GM21381 (cell line): Measurements from ENCODE around the gene PDK2.

ENCODE experiments used
- ATAC-seq: cut with Tn5 transposase; IDR thresholded peaks from one replicate; pipeline ENCODE4 v1.9.1; 2021; ENCODE audit warnings: mild to moderate bottlenecking, moderate library complexity; ENCODE audit not compliant: unreplicated experiment

PDK2 gene

DNA sequence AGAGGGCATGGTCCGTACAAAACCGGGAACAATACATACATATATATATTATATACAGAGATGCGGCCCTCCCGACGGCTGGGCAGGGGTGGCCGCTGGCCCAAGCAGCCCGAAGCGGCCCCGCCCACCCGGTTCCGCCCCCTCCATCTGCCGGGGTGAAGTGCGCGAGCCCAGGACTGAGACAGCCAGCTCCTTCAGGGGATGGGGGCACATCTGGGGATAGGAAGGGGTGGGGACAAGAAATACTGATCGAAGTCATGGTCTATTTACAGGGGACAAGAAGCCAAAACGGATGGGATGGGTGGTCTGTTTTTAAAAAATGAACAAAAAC is 38.6 kb downstream of the PDK2 start:
- ATAC-seq = no peak

DNA sequence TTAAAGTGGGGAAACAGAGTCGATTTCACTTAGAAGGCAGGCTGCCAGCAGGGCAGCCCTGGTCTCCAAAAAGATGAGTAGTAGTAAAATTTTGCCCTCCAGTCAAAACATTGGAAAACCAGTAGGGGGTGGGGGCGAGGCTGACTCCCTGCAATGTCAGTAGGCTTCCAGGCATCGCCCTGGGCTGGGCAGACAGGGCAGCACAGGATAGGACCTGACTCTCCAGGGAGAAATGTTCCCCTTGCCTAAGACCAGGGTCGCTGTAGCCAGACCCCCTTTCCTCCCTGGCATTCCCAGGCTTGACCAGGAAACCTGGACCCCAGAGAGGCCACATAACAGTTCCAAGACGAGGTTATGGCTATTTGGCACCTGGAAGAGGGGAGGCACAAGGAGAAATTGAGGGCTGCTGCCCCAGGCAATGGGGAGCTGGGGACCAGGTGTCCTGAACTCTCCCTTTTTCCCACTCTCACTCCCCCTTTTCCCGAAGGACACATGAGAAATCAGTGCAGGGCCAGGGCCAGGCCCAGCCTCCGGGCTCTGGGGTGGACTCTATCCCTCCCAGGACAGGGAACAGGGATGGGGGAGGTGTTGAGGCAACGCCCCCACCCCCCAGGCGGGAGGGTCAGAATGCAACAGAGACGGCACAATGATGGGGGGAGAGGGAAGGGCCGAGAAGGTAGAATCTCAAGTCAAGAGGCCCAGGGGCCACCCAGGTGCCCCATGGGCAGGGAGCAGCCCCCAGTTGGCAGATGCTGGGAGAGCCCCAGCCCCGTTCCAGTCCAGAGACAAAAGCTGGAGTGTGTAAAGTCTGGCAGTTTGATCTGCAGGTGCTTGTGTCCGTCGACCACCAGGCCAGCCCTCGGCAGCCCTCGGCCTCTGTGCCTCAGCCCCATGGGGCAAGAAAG is 39.3 kb downstream of the PDK2 start:
- ATAC-seq = no peak

DNA sequence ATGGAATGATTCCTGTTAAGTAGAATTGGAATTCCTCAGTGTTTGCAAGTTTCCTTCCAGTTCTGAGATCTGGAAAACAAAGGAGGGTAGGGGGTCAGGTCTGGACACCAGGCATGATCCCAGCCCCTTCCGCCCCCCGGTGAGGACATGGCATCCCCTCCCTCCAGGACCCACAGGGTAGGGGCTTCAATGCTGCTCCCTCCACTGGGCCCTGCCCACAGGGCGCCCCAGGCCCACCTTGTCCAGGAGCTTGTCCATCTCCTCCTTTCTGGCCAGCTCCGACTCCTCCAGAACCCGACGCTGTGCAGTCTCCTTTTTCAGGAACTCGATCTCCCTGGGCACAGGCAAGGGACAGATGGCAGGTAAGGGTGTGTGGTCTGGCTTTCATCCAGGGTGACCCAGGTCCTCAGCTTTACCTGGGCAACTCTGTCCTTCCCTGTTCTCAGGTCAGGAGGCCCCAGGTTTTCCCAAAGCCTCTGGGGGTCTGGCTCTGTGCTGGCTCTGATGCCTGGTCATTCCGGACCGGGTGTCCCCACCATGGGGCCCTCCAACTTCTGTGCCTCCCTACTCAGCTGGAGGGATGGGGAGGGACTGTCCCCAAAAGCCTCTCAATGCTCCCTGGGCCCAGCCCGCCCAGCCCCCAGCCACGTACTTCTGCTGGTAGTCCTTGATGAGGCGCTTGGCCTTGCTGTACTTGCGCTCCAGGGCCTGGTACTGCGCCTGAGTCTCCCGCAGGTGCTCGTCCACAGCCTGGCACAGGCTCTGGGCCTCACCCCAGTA is 40.4 kb downstream of the PDK2 start:
- no peak for ATAC-seq

DNA sequence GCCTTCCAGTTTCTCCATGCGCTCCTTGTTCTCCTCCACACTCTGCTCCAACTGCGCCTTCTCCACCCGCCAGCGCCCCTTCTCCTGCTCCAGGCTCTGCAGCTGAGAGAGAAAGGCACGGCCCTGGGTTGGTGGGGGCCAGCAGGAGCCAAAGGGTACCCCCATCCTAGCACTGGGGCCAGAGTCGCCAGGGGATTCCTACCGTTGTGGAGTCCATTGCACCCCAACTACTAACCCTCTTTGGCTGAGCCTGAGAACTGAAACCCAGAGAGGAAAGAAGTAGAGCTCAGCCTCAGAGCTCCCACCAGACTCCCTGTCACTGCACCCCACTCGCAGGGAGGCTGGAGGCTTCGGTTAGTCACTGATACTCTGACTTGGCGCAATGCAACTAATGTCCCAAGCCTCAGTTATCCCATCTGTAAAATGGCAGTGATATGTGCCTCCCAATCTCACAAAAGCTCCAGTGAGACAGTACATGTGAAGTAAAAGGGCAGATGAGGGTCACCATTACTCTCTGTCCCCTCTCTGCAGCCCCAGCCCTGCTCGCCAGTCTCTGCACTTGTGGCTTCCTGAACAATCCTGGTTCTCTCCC is 41.0 kb downstream of the PDK2 start:
- ATAC-seq = no peak

DNA sequence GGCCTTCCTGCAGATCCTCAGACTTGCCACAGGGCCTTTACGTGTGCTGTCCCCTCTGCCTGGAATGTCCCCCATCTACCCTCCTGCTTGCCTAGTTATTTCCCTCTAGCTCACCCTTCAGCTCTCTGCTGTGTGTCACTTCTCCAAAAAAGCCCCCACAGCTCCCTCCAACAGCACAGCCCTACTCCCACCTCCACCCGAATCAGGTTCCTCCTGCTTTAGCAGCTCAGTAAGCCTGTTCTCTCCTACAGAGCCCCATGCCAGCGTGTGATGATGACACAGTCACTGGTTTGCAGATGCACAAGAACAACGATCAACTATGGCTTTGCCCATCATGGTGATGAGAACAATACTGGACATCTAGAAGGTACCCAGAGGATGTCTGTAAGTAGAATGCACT is 41.9 kb downstream of the PDK2 start:
- no peak for ATAC-seq

DNA sequence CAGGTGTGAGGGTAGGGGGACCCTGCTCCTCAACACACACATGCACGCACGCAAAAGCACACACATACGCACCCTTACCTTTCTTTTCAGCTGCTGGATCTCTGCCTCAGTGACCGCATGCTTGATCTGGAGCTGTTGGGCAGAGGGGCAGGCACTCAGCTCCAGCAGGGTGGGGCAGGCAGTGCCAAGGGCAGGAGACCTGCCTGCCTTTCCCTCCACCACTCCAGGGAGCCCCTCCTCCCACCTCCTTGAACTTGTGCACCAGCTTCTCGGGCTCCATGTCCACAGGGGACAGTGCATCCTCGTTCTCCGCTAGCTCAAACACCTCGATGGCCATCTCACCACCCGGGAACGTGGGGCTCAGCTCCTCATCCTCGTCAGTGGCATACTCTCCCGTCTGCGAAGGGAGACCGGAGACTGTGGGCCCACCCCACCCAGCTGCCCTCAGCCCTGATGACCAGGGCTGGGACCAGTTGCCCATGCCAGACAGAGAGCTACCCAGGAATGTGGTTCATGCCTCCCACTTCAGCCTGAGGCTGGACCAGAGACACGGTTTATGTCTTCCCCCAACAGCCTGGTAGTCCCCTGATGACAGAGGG is 44.1 kb downstream of the PDK2 start:
- ATAC-seq = no peak

DNA sequence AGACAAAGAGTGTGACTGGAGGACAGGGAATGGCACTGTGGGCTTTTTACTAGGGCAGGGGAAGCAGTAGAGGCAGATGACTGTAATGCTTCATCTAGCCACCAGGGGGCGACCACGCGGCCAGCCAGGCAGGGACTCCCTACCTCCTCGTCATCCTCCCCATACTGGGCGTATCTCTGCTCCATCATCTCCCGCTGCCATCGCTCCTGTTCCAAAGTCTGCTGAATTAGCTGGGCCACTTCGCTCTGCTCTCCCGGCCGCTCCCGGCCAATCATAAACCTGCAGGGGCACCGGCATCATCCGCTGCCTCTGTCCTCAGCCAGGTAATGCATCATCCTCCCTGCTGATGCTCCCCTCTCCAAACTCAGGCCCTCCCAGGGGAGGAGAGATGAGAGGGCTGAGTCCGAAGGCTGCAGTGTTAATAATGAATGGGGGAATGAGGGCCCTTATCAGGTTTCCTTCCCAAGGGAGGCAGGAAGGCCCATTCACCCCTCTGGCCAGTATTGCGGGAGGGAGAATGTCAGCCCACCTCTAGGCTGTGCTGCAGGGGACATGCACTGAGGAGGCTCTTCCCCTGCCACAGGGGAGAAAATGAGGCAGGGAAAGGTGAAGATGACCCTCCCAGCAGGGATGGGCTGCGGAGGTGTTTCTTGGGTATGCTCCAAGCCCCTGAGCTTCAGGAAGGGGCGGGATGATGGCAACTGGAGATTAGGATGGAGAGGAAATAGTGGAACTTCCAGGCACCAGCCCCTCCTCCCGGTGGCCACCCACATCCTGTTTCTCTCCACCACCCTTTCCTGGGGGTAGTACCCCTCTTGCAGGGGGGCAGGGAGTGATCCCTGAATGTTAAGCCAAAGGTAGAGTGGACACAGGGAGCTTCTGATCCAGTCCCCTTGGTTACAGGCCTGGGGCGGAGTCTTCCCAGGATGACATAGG is 45.1 kb downstream of the PDK2 start:
- no peak for ATAC-seq

DNA sequence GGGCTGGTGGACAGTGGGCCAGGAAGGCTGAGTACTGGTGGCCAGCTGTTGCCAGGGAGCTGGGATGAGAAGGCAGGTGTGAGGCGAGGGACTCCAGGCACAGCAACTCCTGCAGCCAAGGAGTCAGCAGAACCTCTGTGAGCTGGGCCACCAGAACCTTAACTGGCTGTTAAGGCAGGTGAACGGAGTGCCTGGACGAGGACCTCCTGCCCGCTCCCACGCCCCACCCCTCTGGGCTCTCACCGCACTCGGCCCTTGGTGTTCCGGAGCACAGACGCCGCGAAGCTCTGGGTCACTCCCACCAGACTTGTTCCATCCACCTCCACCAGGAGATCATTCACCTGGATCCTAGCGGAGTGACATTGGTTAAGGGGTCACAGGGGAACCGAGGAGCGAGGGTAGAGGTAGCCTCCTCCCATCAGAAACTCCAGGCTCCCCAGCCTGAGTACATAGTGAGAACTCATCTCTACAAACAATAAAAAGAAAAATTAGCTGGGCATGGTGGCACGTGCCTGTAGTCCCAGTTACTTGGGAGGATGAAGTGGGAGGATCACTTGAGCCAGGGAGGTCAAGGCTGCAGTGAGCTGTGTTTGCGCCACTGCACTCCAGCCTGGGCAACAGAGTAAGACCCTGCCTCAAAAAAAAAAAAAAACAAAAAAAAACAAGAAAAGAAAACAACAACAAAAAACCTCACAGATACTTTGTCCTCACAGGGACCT is 46.0 kb downstream of the PDK2 start:
- ATAC-seq = no peak

DNA sequence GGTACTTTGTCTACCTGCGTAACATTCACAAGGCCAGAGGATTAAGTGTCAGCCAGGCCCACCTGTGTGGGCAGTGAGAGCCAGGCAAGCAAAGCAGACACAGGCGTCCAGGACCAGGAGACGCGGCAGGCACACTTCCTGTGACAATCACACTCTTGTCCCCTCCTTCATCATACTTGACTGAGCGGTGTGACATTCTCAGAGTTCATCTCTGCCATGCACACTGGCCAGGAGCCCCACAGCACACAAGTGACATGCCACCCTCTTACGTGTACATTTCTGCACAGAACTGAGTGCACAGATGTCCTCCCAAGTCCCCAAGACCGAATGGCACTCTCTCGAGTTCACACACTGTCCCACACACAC is 46.6 kb downstream of the PDK2 start:
- ATAC-seq = no peak

DNA sequence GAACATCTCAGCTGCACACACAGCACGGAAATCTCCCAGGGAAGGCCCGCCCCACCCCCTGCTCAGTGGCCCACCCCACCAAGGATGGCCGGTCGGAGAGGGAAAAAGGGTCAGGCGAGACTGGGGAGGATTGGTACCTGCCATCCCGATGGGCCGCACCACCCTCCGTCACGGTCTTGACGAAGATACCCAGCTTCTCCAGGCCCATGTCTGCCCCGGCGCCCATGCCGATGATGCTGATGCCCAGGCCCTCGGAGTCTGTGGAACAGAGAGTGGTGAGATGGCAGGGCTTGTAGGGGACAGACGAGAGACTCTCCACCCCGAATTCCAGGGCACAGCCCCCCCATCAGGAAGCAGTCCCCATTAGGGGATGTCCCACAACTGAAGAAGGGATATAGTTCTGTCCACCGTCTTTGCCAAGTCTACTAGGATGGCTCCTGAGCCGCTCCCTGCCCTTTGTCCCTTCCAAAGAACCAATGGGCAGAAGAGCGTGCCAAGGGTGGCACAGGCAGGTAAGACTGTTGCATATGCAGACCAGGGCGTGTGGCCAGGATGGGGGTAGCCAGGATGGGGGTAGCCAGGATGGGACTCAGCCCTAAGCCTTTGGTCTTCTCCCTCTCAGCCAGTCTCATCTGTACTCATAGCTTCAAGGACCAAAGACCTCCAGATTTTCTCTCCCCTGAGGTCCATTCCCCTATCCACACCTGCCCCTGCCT is 48.5 kb downstream of the PDK2 start:
- no peak for ATAC-seq

DNA sequence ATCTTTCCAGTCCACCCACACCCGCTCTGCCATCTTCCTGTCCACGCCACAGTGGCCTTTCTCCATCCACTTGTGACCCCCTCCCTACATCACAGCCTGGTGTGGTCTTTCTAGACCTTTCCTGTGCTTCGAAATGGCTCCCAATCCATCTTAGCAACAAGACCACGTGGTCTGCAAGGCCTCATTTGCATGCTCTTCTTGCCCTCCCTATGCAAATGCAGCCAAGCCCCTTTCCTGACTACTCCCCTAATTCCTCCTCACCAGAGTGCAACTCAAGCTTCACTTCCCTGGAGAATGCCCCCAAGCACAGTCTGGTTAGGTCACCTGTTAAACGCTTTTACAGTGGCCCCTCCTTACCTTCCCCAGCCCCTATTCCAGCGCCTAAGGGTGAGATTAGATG is 49.2 kb downstream of the PDK2 start:
- ATAC-seq = no peak

DNA sequence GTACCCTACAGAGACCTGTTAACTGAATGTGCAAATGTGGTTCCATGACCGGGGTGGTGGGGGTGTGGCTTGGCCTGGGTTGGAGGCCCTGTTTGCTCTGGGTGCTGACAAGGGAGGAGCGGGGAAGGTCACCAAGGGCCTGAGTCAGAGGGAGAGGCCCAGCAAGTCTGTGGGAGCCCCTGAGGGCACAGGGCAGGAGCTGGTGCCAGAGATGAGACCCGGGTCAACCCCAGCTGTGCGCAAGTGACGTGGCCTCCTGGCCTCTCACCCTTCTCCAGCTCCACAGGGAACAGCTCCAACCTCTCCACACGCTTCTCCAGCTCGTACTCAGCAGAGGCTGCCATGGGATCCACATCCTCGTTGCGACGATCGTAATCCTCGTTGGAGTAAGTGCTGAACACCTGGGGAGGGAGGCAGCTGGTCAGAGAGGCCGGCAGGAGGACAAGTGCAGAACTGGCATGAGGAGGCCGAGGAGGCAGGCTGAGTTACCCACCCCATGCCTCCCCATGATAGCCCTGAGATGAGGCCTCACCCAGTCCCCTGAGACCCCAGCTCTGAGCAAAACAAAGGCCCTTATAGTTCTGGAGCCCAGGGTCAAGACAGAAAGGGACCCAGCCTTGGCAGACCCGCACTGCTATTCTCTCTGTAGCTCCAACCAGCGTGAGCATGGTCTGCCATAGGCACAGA is 49.8 kb downstream of the PDK2 start:
- no peak for ATAC-seq

DNA sequence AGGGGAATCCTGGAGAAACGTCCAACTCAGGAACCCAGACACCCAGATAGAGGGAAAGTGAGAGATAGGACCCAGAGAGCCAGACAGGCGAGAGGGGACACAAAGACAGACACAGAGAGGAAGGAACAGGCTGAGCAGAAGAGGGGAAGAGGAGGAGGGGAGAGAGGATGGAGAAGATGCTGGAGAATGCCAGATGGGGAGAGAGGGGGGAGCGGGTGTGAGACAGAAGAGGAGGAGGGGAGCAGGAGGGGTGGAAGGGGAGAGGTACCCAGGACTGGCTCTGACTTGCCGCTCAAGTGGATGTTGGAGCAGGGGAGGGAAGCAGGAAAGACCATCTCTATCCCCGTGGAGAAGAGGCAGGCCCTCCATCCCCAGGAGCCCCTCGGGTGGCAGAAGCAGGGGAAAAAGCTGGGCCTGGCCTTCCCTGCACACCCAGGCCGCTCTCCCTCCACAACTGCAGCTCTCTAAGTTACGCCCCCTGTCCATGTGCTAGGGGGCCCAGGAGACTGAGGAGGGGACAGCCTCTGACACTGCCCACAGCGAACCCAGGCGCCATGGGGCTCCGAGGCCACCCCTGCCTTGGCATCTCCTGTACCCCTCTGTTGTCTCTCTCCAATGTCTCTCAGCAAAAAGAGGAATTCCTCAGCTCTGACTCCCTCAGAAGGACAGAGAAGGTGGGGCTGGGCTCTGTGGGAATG is 50.5 kb downstream of the PDK2 start:
- ATAC-seq = no peak

DNA sequence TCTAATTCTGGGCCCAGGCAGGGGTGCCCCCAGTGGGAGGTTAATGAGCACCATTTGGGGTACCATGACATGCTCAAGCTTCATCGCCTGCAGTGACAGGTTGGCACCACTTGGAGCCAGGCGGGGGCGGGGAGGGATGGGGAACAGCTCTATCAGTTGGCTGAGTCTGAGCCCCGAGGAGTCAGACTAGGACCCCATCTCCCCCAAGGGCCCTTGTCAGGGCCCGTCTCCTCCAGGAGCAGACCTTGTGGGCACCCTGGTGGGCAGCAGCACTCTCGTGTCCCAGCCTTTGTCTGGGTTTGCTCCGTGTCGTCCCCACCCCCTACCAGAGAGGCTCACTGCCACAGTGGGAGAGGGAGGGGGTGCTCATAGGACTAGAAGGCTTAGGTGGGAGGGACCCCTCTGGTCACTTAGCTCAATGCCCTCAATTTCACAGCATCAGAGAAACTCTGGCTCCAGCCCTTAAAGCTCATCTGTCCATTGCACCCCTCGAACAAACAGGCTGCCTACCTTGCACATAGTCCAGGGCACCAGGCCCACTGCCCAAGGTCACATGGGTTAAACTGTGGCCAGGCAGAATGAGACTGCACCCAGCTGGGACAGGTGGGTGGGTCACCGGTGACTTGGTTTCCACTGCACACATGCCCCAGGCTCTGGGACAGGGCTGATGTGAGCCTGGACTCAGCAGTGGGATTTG is 51.2 kb downstream of the PDK2 start:
- ATAC-seq = no peak

DNA sequence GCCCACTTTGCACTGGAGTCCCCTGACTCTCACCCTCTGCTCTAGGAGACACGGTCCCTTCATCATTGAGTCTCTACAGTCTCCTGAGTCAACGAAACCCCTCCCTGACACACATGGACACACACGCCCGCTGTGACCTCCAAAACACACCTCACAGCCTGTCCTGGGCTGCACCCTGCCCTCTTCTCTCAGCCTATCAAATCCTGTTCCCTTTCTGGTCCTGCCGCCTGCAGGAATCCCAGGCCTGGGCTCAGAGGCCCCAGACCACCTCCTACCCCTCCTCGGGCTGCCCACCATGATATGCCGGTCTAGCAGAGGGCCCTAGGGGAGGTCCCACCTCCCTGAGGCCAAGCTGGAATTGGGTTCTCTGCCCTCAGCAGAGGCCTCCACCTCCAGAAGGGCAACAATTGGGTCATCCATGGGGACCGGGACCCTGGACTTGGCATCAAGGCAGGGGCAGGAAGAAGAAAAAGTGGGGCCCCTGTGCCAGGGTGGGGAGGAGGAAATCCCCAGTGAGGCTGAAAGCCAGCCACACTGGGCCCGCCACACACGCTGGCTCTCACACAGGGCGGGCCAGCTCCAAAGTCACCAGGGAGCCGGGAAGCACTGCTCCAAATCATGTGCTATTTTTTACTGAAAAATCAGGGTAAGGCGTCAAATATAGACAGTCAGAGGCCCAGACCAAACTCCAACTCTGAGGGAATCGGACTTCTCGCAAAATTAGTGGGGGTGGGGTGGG is 51.9 kb downstream of the PDK2 start:
- no peak for ATAC-seq

DNA sequence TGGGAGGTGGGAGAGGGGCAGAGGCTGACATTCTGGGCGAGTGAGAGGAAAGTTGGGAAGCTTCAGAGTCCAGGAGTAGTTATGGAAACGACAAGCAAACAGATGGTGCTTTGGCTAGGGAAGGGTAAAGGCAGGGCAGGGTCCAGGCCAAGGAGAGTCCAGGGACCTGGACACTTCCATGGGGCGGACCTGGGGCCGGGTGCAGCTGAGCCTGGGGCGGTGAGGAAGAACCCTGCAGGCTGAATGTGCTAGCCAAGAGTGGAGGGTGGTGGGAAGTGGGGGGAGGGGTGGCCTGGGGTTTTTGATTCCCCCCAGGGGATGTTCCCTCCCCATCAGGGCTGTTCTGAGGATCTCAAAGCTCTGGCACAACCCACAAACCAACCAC is 52.7 kb downstream of the PDK2 start:
- no peak for ATAC-seq
